Activated CD8-positive, alpha-beta memory T cell treated with anti-CD3 and anti-CD28 coated beads for 24 hours (primary cell): ENCODE results near the gene PTGES.

ENCODE experiments used
- DNase-seq: peaks from one replicate; pipeline ENCODE4 v3.0.0-alpha.2; 2020

The PTGES gene

DNA sequence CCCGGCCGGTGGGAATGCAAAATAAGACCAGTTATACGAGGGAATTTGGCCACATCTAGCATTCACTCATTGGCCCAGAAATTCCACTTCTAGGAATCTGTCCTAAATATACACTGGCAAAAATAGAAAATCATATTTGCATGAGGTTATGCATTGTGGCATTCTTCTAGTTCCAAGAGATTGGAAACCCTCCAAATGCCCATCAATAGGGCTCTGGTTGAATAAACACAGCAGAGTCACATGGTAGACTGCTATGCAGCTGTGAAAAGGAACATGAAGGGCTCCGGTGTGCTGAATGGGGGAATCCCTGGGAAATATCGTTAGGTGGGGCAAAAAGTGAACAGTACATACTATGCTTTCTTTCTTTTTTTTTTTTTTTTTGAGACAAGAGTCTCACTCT lies 36.8 kb downstream of the PTGES start:
- DNase-seq, result no peak

GRCh38 chr9:129714511-129715061 lies 38.3 kb downstream of the PTGES start:
- DNase-seq, result no peak

GRCh38 chr9:129713402-129713679 lies 39.5 kb downstream of the PTGES start:
- no peak for DNase-seq

GRCh38 chr9:129712634-129713401 lies 40.0 kb downstream of the PTGES start:
- DNase-seq, result no peak

DNA sequence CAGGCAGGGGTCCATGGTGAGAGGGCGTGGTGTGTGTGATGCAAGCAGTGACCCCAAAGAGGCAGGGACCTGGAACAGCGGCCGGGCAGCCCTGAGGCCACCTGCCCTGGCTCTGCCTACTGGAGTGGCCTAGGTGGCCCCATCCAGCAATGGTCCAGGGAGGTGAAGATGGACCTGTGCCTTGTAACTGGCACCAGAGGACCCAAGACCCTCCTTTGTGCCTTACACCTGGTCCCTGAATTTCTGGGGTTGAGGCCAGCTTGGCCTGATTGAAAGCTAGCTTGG lies 42.7 kb downstream of the PTGES start:
- DNase-seq, result no peak

GRCh38 chr9:129709438-129710168 lies 43.2 kb downstream of the PTGES start:
- DNase-seq, result no peak

- no peak for DNase-seq
Observed at GRCh38 chr9:129708793-129709192, 44.0 kb downstream of the PTGES start.

GRCh38 chr9:129704807-129705206 lies 48.0 kb downstream of the PTGES start:
- no peak for DNase-seq

DNA sequence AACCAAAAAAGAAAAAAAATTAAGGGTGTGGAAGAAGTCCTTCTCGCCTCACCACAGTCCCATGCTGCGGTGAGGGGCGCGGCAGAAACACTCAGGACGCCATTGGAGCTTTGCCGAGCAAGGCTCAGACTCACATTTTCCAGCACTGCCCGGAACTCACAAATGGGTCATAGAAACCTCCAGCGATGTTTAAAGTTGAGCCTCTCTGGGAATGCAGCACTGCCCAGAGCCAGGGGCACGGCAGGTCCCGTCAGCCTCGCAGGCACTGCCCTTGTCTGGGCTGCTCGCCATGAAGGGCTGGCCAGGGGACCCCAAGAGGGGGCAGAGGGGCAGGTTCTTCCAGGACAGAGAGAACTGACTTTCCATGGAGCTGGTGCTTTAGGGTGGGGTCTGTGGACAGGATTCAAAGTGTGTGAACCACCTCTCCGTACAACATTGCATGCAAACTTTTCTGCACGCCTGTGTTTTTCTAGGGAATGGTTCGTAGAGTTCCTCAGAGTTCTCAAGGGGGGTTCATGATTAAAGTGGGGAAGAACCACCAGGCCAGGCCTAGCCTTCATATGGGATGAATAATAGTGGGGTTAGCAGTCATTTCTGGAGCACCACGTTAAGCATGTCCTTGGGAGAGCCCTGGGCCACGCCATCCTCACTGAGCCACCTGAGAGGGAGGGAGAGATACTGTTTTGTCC lies 49.0 kb downstream of the PTGES start:
- no peak for DNase-seq

- DNase-seq, result no peak
Observed at GRCh38 chr9:129702589-129703520, 50.0 kb downstream of the PTGES start.

DNA sequence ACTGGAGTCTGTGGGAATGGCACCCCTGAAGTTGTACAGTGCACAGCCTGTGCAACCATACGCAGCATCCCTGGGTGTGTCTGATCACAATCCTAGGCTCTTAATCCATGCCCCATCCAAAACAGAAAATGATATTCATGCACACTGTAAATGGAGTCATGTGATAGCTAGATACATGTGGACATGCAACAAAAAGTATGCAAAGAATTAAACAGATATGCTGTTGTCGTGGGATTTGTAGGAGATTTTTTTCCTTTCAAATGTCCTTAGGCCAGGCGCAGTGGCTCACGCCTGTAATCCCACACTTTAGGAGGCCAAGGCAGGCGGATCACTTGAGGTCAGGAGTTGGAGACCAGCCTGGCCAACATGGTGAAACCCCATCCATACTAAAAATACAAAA lies 51.3 kb downstream of the PTGES start:
- no peak for DNase-seq

DNA sequence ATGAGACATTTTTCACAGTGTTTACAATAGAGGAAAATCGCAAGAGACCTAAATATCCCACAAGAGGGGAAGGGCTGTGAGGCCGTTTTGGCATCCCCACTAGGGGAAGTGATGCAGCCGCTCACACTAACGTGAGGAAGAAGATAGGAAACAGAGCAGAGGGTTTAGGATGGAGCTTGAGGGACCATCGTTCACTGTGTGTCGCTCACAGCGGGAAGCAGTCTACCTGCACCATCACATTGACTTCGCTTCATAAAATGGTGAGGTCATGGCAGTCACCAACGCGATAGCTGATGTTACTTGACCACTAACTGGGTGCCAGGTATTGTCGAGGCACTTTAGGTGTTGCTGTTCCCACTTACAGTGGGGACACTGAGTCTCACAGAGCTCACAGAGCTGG lies 51.8 kb downstream of the PTGES start:
- DNase-seq, result no peak

- DNase-seq, result no peak
Observed at GRCh38 chr9:129698254-129698757, 54.5 kb downstream of the PTGES start.

DNA sequence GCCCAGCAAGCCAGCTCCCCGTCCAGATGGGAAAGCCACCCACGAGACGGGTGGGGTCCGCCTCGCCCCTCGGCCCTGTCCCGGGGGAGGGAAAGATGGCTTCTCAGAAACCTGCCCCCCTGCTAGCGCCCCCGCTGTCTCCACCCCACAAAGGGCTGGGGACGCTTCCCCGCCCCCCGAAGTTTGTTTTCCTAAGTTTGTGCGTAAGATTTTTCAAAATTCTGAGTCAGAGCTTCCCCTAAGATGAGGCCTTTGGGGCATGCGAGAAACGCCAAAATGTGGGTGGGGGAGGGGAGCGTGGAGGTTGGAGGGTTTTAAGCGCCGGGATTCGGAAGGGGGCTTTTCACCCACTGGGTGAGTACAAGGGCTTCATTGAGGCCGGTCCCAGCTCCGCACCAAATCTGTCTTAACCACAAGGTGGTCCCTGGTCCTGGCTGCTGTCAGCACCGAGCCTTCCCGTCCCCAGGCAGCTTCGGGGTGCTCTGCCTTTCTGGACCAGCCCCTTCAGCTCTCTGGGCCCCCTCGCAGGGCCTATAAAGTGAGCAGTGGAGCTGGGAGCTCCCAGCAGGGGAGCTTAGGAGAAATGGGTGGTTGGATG lies 55.1 kb downstream of the PTGES start:
- DNase-seq, result peak; percentile 74

GRCh38 chr9:129696944-129697655 lies 55.7 kb downstream of the PTGES start:
- peak; percentile 71 for DNase-seq

DNA sequence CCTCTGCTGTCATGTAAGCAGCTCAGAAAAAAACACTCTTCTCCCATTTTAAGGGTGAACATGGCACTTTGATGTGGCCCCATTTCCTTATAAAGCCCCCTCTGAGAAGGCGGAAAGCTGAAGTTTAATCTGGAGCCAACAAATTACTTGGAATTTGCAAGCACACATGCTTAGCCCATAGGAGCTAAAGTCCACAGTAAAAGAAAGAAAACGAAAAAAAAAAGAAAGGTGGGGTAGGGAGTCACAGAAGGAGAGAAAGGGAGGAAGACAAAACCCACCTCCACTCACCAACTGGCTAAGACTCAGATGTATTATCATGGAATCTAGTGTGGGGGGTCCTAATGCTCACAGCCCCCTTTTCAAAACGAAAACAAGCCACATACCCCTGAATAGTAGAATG lies 57.0 kb downstream of the PTGES start:
- no peak for DNase-seq

- DNase-seq, result no peak
Observed at GRCh38 chr9:129694243-129694646, 58.6 kb downstream of the PTGES start.

- no peak for DNase-seq
Observed at GRCh38 chr9:129693741-129694140, 59.1 kb downstream of the PTGES start.

- DNase-seq, result no peak
Observed at GRCh38 chr9:129692534-129692933, 60.3 kb downstream of the PTGES start.
